ENCODE results near the gene HAS3.

DNA sequence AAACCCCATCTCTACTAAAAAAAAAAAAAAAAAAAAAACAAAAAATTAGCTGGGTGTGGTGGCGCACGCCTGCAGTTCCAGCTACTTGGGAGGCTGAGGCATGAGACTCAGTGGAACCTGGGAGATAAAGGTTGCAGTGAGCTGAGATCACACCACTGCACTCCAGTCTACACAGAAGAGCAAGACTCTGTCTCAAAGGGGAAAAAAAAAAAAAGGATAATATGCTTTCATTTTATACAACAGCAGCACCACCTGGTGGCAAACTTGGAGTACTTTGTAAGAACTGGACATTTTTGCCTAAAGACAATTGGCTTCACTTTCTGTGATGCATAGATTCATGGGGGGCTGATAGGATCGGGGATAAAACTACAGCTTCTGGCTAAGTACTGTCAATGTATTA lies 18.5 kb downstream of the HAS3 start:
- TF ChIP-seq, protein P1, sequence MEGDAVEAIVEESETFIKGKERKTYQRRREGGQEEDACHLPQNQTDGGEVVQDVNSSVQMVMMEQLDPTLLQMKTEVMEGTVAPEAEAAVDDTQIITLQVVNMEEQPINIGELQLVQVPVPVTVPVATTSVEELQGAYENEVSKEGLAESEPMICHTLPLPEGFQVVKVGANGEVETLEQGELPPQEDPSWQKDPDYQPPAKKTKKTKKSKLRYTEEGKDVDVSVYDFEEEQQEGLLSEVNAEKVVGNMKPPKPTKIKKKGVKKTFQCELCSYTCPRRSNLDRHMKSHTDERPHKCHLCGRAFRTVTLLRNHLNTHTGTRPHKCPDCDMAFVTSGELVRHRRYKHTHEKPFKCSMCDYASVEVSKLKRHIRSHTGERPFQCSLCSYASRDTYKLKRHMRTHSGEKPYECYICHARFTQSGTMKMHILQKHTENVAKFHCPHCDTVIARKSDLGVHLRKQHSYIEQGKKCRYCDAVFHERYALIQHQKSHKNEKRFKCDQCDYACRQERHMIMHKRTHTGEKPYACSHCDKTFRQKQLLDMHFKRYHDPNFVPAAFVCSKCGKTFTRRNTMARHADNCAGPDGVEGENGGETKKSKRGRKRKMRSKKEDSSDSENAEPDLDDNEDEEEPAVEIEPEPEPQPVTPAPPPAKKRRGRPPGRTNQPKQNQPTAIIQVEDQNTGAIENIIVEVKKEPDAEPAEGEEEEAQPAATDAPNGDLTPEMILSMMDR (conservative IDR thresholded peaks at IDR 0.05), result peak; percentile 87
- TF ChIP-seq EZH2 (IDR thresholded peaks at IDR 0.05; ENCODE audit: low read depth), result no peak
